8988T (cell line): ENCODE data around the gene TRMU.

Experiments used
- DNase-seq: peaks from one replicate; pipeline ENCODE4 v3.0.0; 2011

TRMU gene, protein sequence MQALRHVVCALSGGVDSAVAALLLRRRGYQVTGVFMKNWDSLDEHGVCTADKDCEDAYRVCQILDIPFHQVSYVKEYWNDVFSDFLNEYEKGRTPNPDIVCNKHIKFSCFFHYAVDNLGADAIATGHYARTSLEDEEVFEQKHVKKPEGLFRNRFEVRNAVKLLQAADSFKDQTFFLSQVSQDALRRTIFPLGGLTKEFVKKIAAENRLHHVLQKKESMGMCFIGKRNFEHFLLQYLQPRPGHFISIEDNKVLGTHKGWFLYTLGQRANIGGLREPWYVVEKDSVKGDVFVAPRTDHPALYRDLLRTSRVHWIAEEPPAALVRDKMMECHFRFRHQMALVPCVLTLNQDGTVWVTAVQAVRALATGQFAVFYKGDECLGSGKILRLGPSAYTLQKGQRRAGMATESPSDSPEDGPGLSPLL

DNA sequence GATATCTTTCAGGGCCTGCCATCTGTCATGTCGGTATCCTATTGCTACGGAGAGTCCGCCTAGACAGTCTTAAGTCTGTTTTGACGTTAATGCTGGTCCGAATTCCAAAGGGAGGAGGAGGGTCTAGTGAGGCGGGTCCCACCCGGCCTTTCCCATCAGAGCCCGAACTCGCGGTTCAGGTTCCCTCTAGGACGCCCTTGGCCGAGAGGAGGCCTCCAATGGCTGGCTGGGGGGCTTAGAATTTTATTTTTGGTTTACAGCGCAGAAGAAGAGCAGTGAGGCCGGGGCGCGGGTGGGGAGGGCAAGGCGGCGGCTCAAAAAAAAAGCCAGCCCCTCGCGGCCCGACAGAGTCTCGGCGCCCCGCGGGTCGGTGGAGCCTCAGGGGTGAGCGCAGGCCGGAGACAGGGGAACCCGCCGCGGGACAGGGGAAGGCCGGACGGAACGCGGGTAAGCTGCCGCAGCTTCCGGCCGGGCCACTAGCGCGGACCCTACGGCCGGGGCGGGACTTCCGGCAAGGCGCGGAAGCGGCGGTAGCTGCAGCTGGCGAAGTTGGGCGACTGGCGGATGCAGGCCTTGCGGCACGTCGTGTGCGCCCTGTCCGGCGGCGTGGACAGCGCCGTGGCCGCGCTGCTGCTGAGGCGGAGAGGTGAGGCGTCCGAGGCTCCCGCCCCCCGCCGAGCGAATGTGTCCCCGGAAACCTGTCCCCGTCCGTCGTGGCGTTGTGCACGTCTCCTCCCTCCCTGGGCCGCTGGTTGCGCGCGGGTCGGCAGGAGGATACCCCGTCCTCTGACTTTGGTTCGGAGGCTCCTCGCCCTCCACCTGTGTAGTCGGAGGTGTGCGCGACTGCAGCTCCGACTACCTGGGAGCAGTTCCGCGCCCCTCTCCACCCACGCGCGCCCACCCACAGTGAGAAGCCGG lies at the start of gene TRMU:
TRMU (plus strand) TSS at position 514 of the 918 bp plus-strand sequence; CDS start at position 565, 51 bp downstream.
- DNase-seq, result peak; percentile 85

DNA sequence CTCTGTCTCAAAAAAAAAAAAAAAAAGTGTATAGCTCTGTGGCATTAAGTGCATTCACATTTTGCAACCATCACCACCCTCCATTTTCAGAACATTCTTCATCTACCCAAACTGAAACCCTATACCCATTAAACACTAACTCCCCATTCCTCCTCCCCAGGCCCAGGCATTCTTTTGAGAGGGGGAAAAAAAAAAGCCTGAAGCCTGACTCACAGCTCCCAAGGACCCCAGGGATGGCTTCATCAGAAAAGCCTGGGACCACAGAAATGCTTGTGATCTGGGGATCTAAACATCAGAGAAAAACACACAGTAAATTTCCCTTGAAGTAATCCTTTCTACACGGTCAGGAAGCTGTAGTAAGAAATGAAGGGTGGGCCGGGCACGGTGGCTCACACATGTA lies 49.5 kb upstream of the TRMU start:
- no peak for DNase-seq

DNA sequence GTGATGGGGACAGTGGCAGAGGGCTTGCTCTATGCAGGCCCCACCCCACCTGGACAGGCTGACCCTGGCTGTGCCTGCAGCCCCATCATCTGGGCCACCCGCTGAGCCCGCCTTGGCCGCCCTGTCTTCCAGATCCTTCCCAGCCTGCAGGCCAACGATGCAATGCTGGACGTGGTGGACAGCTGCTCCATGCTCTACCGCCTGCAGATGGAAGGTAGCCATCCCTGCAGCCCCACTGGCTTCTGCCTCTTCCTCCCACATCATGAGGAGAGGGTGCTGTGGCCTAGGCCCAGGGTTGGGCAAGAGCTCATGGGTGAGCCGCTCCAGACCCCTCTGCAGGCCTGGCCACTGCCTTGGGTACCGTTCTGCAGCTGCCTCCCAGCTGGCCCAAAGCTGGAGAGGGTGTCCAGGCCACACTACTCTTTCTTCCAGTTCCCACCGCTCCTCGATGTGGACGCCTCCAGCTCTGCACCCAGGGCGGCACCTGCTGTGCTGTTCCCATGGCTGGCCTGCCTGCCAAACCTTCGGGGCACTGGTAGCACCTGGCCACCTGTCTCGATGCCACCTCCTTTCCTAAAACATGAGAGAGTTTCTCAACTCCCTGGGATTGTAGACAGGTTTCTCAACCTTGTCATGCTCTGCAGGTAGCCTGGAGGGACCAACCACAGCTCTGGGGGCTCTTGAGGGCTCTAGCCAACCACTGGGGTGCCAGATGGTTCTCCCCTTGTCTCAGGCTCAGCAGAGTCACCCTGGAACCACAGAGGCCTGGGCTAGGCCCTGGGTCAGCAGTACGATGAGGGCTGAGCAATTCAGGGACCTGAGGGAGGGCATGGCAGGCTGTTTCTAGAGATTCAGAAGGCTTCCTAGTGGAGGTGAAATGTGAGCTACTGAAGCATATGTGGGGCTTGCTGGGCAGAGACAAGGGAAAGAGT lies 48.3 kb upstream of the TRMU start:
- no peak for DNase-seq

DNA sequence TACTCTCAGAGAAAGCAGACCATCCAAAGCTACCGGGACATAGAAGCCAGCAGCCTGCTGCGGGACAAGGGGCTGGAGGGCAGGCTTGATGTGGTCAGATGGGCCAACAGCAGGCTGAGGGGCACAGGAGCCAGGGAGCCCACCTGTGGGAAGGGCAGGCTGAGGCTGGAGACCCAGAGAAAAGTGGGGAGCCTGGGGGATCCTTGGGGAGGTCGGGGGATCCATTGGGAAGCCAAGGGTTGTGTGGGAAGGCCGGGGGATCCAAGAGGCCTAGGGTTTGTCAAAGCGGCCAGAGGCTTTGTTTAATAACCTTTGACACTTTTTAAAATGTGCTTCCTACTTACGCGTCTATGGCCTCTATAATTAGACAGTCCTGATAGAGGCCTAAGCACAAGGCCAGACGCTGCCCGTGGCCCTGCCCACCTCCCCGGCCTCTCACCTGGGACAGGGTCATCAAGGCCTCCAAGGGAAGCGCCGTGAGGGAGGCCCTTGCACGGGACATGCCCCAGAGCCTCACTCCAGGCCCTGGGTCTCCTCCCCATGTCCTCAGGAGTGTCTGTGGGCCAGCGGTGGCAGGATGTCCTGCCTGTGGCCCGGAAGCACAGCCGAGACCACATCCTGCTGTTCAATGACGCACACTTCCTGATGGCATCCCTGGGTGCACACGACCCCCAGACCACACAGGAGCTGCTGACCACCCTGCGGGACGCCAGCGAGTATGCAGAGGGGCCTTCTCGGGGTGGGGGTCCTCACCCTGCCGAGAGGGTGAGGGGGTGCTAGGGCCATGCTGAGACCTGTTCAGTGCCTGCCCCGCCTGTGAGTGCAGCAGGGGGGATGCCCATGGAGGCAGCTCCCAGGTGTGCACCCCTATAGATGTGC lies 47.4 kb upstream of the TRMU start:
- DNase-seq, result no peak

DNA sequence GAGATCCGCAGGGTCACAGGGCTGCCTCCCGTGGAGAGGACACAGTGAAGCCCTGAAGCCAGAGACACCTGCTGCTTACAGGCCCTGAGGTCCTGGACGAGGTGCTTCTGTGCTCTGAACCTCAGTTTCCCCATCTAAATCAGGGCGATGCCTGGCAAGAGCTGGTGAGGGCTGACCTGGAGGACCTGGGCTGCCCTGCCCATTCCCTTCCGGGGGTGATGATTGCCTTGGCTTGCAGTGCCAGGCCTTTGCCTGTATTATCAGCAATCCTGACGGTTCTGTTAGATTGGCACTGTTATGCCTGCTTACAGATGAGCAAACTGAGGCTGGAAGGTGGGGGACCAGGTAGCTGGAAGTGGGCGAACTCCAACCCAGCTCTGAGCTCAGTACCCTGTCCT lies 46.7 kb upstream of the TRMU start:
- DNase-seq, result no peak

DNA sequence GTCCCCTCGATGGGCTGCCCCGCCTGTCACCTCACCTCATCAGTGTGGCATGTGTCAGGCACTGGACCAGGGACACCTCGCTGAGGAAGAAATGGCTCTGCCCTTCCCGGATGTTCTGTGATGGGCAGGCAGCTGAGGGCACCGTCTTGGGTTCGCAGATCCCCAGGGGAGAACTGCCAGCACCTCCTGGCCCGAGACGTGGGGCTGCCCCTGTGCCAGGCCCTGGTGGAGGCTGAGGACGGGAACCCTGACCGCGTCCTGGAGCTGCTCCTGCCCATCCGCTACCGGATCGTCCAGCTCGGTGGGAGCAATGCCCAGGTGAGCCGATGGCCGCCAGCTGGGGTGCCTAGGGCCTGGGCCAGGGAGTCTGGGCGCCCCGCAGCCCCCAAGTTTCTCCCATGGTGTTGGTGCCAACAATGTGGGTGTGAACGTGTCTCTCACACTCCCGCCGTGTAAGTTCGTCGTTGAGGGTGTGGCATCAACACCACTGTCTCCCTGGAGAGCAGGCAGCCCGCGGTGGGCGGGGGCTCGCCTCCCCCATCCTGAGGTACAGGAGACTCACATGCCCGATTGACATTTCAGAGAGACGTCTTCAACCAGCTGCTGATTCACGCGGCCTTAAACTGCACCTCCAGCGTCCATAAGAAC lies 46.1 kb upstream of the TRMU start:
- DNase-seq, result no peak

DNA sequence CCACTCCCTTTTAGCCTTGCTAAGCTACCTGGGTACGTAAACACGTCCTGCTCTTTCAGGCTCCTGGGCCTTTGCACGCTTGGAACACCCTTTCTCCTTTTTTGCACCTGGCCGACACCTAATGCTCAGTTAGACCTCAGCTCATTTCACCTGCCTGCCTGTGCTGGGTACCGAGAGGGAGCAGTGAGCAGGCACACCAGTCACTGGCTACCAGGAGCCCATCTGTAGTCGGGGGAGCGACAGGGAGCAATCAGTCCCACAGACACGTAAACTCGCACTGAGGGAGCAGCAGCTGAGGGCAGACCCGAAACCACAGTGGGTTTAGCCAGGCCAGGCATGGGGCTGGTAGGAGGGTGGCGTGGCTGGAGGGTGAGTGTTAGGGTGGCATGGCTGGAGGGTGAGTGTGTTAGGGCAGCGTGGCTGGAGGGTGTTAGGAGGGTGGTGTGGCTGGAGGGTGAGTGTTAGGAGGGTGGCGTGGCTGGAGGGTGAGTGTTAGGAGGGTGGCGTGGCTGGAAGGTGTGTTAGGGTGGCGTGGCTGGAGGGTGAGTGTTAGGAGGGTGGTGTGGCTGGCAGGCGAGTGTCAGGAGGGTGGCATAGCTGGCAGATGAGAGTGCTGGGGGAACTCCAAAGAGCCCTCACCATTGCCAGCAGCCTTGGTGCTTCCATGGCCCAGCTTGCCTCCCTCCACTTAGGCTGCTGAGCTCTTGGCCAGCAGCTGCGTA lies 45.2 kb upstream of the TRMU start:
- no peak for DNase-seq

DNA sequence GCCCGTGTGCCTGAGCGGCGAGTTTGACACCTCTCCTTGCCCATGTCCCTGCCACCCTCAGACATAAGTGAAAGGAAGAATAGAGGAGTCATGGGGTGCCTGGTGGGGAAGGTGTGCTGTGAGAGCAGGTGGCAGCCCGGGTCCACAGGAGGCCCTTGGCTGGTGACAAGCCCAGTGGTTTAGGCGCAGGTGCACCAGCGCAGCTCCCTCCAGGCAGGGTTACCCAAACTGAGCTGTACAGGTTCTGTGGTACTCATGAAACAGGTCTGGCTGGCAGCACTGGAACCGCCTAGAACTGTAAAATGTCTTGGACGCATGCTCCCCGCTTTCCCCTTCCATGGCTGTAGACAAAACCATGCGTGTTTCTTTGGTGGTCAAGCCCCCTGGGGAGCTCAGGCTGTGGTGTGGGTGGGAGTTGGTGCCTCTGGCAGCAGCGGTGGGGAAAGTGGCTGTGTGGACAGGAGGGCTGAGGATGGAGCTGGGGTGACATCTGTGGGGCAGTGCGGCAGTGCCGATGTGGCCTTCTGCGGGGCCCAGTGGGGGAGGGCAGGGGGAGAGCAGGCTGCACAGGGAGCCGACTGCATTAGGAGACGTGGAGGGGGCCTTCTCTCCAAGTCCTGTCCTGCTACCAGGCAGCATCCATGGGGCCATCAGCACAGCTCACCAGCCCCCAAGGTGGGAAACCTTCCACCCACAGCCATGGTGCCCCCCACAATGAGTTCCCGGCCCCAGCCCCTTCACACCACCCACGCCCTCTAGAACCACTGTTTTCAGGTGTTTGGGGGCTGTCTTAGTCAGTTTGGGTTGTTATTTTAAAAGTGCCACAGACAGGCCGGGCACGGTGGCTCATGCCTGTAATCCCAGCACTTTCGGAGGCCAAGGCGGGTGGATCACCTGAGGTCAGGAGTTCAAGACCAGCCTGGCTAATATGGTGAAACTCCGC lies 44.4 kb upstream of the TRMU start:
- DNase-seq, result no peak

DNA sequence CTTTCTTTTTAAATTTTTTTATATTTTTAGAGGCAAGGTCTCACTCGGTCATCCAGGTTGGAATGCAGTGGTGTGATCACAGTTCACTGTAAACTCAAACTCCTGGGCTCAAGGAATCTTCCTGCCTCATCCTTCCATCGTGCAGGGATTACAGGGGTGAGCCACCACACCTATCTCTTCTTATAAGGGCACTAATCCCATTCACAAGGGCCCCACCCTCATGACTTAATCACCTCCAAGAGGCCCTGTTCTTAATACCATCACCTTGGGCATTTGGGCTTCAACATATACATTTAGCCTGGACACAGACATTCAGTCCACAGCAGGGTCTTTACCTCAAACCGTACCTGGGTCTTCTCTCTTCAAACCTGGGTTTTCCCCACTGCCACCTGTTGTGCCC lies 43.3 kb upstream of the TRMU start:
- no peak for DNase-seq

DNA sequence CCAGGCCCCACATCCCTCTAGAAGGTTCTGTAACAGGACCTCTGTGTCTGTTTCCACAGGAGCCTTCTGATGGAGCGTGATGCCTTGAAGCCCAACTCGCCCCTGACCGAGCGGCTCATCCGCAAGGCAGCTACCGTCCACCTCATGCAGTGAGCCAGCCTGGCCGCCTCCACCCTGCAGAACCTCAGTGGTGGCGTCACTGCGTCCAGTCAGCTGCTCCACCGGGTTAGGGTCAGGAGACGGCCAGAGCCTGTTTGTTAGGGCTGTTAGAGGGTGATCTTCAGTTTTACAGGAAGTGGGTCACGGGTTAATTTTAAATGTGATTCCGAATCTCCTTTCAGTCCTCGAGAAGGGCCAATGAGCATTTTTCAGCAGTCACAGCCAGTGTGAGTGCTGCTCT lies 42.8 kb upstream of the TRMU start:
- DNase-seq, result no peak

DNA sequence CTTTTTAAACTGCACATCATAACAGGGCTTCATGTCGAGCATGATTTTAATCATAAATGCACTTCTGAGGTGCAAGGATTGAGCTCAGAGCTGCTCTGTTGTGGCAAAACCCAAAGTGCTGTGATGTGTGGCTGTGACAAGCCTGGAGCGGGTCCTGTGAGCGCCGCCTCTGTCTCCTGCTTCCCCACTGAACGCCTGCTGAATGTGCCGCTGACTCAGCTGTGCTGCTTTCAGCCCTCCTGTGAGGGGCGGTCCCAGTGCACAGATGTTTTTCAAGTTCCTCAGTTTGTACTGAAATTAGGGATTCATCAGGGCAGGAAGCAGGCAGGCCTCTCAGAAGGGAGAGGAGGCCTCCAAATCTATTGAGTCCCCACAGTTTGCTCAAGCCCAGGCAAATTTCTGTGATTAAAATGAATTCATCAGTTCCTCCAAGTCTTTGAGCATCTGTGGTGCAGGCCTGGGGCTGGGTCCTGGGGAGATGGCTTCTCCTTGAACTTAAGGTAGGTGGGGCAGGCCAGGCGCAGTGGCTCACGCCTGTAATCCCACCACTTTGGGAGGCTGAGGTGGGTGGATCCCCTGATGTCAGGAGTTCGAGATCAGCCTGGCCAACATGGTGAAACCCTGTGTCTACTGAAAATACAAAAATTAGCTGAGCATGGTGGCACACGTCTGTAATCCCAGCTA lies 41.8 kb upstream of the TRMU start:
- no peak for DNase-seq

DNA sequence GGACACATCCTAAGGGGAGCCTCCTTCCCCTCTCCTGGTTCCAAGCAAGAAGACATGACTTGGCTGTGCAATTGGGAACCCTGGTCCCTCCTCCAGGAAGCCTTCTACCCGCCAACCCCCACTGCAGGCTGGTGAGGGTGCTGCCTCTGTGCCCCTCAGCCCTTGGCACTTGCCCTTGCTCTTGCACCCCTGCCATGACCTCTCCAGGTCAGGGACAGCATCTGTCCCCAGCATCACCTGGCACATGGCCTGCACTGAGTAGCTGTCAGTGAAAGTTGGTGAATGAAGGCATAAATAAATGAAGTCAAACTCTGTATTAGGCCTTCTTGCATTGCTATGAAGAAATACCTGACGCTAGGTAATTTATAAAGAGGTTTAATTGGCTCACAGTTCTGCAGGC lies 40.7 kb upstream of the TRMU start:
- DNase-seq, result no peak

DNA sequence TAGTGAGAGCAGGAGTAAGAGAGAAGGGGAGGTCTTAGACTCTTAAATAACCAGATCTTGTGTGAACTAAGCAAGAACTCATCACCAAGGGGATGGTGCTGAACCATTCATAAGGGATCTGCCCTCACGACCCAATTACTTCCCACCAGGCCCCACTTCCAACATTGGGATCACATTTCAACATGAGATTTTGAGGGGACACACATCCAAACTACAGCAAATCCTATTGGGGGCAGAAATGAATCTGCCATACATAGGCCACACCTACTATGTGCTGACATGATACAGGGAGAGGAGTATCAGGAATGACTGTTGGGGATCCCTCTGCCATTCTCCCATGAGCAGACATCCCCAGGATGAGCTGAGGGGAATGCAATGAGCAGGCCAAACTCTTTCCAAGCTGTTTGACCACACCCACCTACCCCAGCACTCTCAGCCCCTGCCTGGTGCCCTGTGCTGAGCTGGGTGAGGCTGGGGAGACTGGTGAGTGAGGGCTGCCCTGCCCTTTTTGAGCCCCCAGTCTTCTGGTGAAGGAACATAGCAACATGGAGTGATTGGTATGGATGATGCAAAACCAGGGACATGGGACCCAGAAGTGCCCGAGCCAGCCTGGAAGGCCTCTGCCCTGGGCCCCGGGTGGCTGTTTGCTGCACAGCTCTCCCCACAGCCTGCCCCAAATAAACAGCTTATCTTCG lies 40.1 kb upstream of the TRMU start:
- DNase-seq, result no peak

DNA sequence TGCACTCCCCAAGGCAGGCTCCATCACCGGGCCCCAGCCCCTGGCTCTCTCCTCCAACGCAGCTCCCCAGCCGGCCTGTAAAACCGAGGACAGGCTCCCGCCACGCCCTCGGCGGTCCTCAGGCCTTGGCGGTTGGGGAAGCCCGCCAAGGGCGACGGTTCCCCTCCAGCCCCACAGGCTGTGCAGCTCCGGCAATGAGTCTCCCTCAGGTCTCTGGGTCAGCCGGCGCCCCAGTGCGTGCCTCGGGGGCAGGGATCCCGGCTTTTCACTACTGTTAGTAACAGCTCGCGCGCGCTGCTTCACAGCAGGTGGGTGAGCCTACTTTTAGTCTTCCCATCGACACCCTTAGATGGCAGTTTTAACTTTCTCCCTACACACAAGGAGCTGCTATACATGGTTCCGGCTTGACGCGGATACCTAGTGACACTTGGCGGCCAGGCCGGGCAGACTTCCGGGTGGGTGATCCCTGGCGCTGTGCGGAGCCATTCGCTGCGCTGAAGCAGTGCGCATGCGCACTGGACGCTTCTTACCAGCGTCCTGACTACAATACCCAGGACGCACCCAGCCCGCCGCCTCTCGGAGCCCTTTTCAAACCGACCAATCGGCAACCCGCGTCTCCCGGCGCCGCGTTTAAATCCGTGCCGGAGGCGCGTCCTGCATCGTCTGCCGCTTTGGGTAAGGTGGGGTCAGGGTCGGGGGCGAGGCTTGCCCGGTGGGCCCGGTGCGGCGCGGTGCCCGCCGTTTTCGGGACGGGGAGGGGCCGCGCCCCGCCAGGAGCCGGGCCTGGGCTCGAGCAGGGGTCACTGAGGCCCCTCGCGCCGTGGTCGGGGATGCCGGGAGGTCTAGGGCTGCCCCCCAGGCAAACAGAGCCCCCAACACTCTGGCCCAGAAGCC lies 39.0 kb upstream of the TRMU start, which contains the start of gene GTSE1:
GTSE1 (plus strand) TSS at position 614 of the 894 bp plus-strand sequence. CDS start 531 bp downstream, outside the sequence.
- peak; percentile 89 for DNase-seq

DNA sequence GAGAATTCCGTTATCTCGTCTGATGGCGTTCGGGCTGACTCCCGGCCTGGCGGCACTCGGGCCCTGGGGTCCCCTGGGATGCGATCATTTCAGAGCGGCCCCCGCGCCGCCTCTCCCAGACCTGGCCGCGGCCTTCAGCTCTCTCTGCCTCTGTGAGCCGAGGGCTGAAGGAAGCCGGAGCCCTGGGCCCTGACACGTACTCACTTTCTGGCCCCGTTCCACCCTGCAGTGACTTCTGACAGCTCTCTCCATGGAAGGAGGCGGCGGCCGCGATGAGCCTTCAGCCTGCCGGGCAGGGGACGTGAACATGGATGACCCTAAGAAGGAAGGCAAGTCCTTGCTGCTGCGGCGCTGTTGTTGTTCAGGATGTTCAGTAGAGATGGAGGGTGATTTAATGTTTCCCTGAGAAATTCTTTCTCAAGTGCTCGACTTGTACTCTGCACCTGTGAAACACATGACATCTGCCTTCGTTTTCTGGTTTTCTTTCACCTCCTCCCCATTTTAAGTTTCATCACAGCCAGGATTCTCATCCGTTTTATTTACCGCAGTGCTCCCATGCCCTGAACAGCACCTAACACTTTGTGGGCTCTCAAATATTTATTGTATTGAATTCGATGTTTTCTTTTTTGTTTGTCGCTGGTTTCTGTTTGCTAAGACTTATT lies 38.2 kb upstream of the TRMU start:
- no peak for DNase-seq

DNA sequence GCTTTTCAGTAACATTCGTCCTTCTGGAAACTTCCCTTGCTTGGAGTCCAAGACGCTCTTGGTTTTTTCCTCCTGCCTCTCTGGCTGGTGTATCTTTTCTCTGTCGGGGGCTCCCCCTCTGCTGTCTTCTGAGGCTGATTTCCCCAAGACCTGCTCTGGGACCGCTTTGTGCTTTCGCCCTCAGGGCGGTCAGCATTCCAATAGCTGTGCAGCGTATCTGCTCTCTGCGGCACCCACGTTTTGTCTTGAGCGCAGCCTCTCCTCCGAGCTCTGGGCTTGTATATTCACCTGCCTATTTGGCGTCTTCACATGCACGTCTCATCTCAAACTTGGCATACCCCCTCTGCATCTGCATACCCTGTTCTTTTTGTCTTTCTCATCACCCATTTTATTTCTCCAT lies 36.4 kb upstream of the TRMU start:
- no peak for DNase-seq
